ENCODE data around the gene KIAA1671.

Gene KIAA1671

GRCh38 chr22:25134451-25134850, 181.9 kb downstream of the KIAA1671 start:
- no peak for TF ChIP-seq CTCF (IDR thresholded peaks at IDR 0.05; ENCODE audit: control extremely low read depth, extremely low read depth, low read depth, missing control alignments)
- CTCF ChIA-PET = no interaction called here
- POLR2A ChIA-PET = no interaction called here
- no peak for DNase-seq (ENCODE audit: extremely low spot score)

GRCh38 chr22:25136953-25137576, 184.5 kb downstream of the KIAA1671 start:
- no peak for TF ChIP-seq CTCF (IDR thresholded peaks at IDR 0.05; ENCODE audit: control extremely low read depth, extremely low read depth, low read depth, missing control alignments)
- POLR2A ChIA-PET = no interaction called here
- DNase-seq (ENCODE audit: extremely low spot score) = no peak
- CTCF ChIA-PET = no interaction called here

- POLR2A ChIA-PET = no interaction called here
- no peak for TF ChIP-seq CTCF (IDR thresholded peaks at IDR 0.05; ENCODE audit: control extremely low read depth, extremely low read depth, low read depth, missing control alignments)
- DNase-seq (ENCODE audit: extremely low spot score) = no peak
- CTCF ChIA-PET = no interaction called here
These were observed 185.3 kb downstream of the KIAA1671 start for GRCh38 chr22:25137577-25138525.

- ChIA-PET POLR2A (no interaction called here), CTCF (no interaction called here)
- TF ChIP-seq CTCF (IDR thresholded peaks at IDR 0.05; ENCODE audit: control extremely low read depth, extremely low read depth, low read depth, missing control alignments) = no peak
- no peak for DNase-seq (ENCODE audit: extremely low spot score)
These were observed 186.5 kb downstream of the KIAA1671 start for GRCh38 chr22:25139062-25139461.

- DNase-seq (ENCODE audit: extremely low spot score) = no peak
- ChIA-PET POLR2A (no interaction called here), CTCF (no interaction called here)
- no peak for TF ChIP-seq CTCF (IDR thresholded peaks at IDR 0.05; ENCODE audit: control extremely low read depth, extremely low read depth, low read depth, missing control alignments)
These were observed 189.6 kb downstream of the KIAA1671 start for GRCh38 chr22:25142102-25142501.

- TF ChIP-seq CTCF (IDR thresholded peaks at IDR 0.05; ENCODE audit: control extremely low read depth, extremely low read depth, low read depth, missing control alignments) = no peak
- ChIA-PET POLR2A (no interaction called here), CTCF (no interaction called here)
- no peak for DNase-seq (ENCODE audit: extremely low spot score)
These were observed 190.9 kb downstream of the KIAA1671 start for GRCh38 chr22:25143156-25144076.

Measured in GM10248 (cell line).